Left ventricle myocardium superior (tissue), 1 donor: ENCODE measurements around the gene HOXC4. TPM values are rescaled to one million over a fixed set of nuclear protein-coding genes. Genes with fewer than 3 reads are reported as not detected.

Experiments
- ATAC-seq: fragments of 200-7000 bp; cut with Tn5 transposase; one replicate; pipeline ENCODE4 v1.9.1; 2020; ENCODE audit warnings: mild to moderate bottlenecking, moderate library complexity
- DNase-seq: peaks from one replicate; pipeline ENCODE4 v3.0.0-alpha.2; 2020
- intact Hi-C: fragments of 100-400 bp; cut with micrococcal nuclease; formaldehyde crosslinking; loops from one replicate; pipeline ENCODE4 v1.11.0; 2022
- long read RNA-seq: library from polyadenylated mRNA; unstranded; transcript quantifications from one replicate; pipeline ENCODE4 v2.0.0, GENCODE V29; 2021
- total RNA-seq: library from RNA; stranded (reverse); fragmentation: NEBNext Ultra II Directional; extraction: Animal tissue kit (Norgen Biotek cat#: 25700); gene quantifications from one replicate; pipeline ENCODE4 v1.2.1, GENCODE V29; 2021
- donor health status: DM: no; HTN: yes; CAD: no; lungs with severe emphysema.

Gene HOXC4
- total RNA-seq, result not detected
- long read RNA-seq, result 0 reads

- ATAC-seq (peak; percentile 58), DNase-seq (no peak)
- intact Hi-C loops, result no loop called here
Observed at GRCh38 chr12:54053751-54054741, at the start of gene HOXC4. Gene HOXC4, plus strand, starts transcription at chr12:54053835. Its CDS starts 88 bp downstream, at chr12:54053923.

GRCh38 chr12:54004063-54004840, 49.4 kb upstream of the HOXC4 start:
- intact Hi-C loops, result no loop called here
- DNase-seq, result no peak
- ATAC-seq, result no peak

GRCh38 chr12:54004841-54005530, 48.6 kb upstream of the HOXC4 start:
- DNase-seq (no peak), ATAC-seq (no peak)
- intact Hi-C loops, result loop anchor here (5.0 kb wide), 1 partner anchor 197 kb away; no protein-coding TSS in a partner anchor

GRCh38 chr12:54005531-54005852, 48.1 kb upstream of the HOXC4 start:
- intact Hi-C loops, result loop anchor here (5.0 kb wide), 1 partner anchor 197 kb away; no protein-coding TSS in a partner anchor
- ATAC-seq (no peak), DNase-seq (no peak)

- ATAC-seq, result peak; percentile 96
- intact Hi-C loops, result loop anchor here (5.0 kb wide), 1 partner anchor 196 kb away; no protein-coding TSS in a partner anchor
- peak; percentile 92 for DNase-seq
Observed at GRCh38 chr12:54005853-54006558, 47.6 kb upstream of the HOXC4 start.

GRCh38 chr12:54006559-54007220, 46.9 kb upstream of the HOXC4 start:
- ATAC-seq, result peak; percentile 22
- intact Hi-C loops, result loop anchor here (5.0 kb wide), 1 partner anchor 196 kb away; no protein-coding TSS in a partner anchor
- no peak for DNase-seq

GRCh38 chr12:54007538-54008259, 45.9 kb upstream of the HOXC4 start:
- ATAC-seq (no peak), DNase-seq (no peak)
- intact Hi-C loops, result loop anchor here (5.0 kb wide), 1 partner anchor 195 kb away; no protein-coding TSS in a partner anchor

- no peak for DNase-seq
Observed at GRCh38 chr12:54008260-54008552, 45.4 kb upstream of the HOXC4 start.

GRCh38 chr12:54009171-54010052, 44.2 kb upstream of the HOXC4 start:
- intact Hi-C loops, result loop anchor here (5.0 kb wide), 1 partner anchor 193 kb away; no protein-coding TSS in a partner anchor
- no peak for ATAC-seq
- no peak for DNase-seq

More at GRCh38 chr12:54008260-54008552, 45.4 kb upstream of the HOXC4 start:
- no peak for ATAC-seq
- intact Hi-C loops, result loop anchor here (5.0 kb wide), 1 partner anchor 194 kb away; no protein-coding TSS in a partner anchor

GRCh38 chr12:54010053-54010971, 43.3 kb upstream of the HOXC4 start:
- DNase-seq (no peak), ATAC-seq (no peak)
- intact Hi-C loops, result no loop called here

GRCh38 chr12:54010972-54011664, 42.5 kb upstream of the HOXC4 start:
- no peak for DNase-seq
- intact Hi-C loops, result no loop called here
- ATAC-seq, result no peak

GRCh38 chr12:54011665-54012532, 41.7 kb upstream of the HOXC4 start:
- DNase-seq, result no peak
- intact Hi-C loops, result no loop called here
- no peak for ATAC-seq

GRCh38 chr12:54012631-54013409, 40.8 kb upstream of the HOXC4 start:
- ATAC-seq (no peak), DNase-seq (no peak)
- intact Hi-C loops, result no loop called here
